GM12875 (cell line): Measurements from ENCODE around the gene ZFAND2B.

Source experiments
- H3K4me3 ChIP-seq: one replicate; pipeline ENCODE4 v1.5.1; 2011; ENCODE audit warnings: low read depth, low read length, control low read depth
- CTCF ChIP-seq: IDR thresholded peaks from 2 replicates; pipeline ENCODE4 v1.5.1; 2011; ENCODE audit warnings: low read depth, mild to moderate bottlenecking, control low read depth, inconsistent platforms, low read length, moderate library complexity, borderline replicate concordance; ENCODE audit not compliant: insufficient read depth

The ZFAND2B gene

GRCh38 chr2:219175928-219176817 lies 30.4 kb upstream of the ZFAND2B start:
- TF ChIP-seq CTCF: no peak
- peak overlapping the region; percentile 64 for H3K4me3 ChIP-seq

GRCh38 chr2:219176818-219177551 lies 29.6 kb upstream of the ZFAND2B start, which contains the start of gene CNPPD1:
CNPPD1 (minus strand) TSS chr2:219176925; CDS start chr2:219176828, 97 bp downstream.
- no peak for TF ChIP-seq CTCF

GRCh38 chr2:219177552-219178376 lies 28.8 kb upstream of the ZFAND2B start, which contains the start of gene RETREG2:
RETREG2 (plus strand) TSS chr2:219178275; CDS start chr2:219178353, 78 bp downstream.
- TF ChIP-seq CTCF: peak; percentile 66; the same call in 1 of the 2 replicates
- H3K4me3 ChIP-seq: peak within 1 kb of the TSS; percentile 64

More at GRCh38 chr2:219176818-219177551, 29.6 kb upstream of the ZFAND2B start, which contains the start of gene CNPPD1:
- H3K4me3 ChIP-seq: peak within 1 kb of the TSS; percentile 64

- no peak for TF ChIP-seq CTCF
Observed at GRCh38 chr2:219178377-219179175, 28.0 kb upstream of the ZFAND2B start.

GRCh38 chr2:219179601-219180465 lies 26.7 kb upstream of the ZFAND2B start:
- no peak for TF ChIP-seq CTCF
- H3K4me3 ChIP-seq: no peak overlapping the region

More at GRCh38 chr2:219178377-219179175, 28.0 kb upstream of the ZFAND2B start:
- H3K4me3 ChIP-seq: peak overlapping the region; percentile 64
